ENCODE results near the gene L3MBTL4.

L3MBTL4 gene

GRCh38 chr18:5951515-5952091 is 463.1 kb downstream of the L3MBTL4 start:
- no peak for TF ChIP-seq CTCF (IDR thresholded peaks at IDR 0.05; ENCODE audit: low read depth, low read length)
- no peaks in the 10 kb centered on the region for H3K36me3 ChIP-seq
- H3K9me3 ChIP-seq, result no peaks in the 10 kb centered on the region
- H3K4me3 ChIP-seq (ENCODE audit: low read depth, low read length), result no peak overlapping the region
- H3K27me3 ChIP-seq, result no peaks in the 10 kb centered on the region
- no peaks in the 10 kb centered on the region for H3K4me1 ChIP-seq
- DNase-seq, result no peak

GRCh38 chr18:5948781-5949180 is 465.9 kb downstream of the L3MBTL4 start:
- TF ChIP-seq CTCF (IDR thresholded peaks at IDR 0.05; ENCODE audit: low read depth, low read length), result no peak
- H3K9me3 ChIP-seq, result no peaks in the 10 kb centered on the region
- no peaks in the 10 kb centered on the region for H3K27me3 ChIP-seq
- no peaks in the 10 kb centered on the region for H3K36me3 ChIP-seq
- H3K4me3 ChIP-seq (ENCODE audit: low read depth, low read length), result no peak overlapping the region
- DNase-seq, result no peak
- H3K4me1 ChIP-seq, result no peaks in the 10 kb centered on the region

- Histone ChIP-seq H3K27me3 (no peaks in the 10 kb centered on the region), H3K9me3 (no peaks in the 10 kb centered on the region), H3K36me3 (no peaks in the 10 kb centered on the region), H3K4me3 (ENCODE audit: low read depth, low read length) (no peak overlapping the region), H3K4me1 (no peaks in the 10 kb centered on the region)
- no peak for TF ChIP-seq CTCF (IDR thresholded peaks at IDR 0.05; ENCODE audit: low read depth, low read length)
- no peak for DNase-seq
Measured at GRCh38 chr18:5948237-5948636, 466.5 kb downstream of the L3MBTL4 start.

GRCh38 chr18:5944448-5944847 is 470.3 kb downstream of the L3MBTL4 start:
- H3K27me3 ChIP-seq, result no peaks in the 10 kb centered on the region
- no peak overlapping the region for H3K4me3 ChIP-seq (ENCODE audit: low read depth, low read length)
- no peaks in the 10 kb centered on the region for H3K4me1 ChIP-seq
- no peaks in the 10 kb centered on the region for H3K36me3 ChIP-seq
- DNase-seq, result no peak
- no peaks in the 10 kb centered on the region for H3K9me3 ChIP-seq
- TF ChIP-seq CTCF (IDR thresholded peaks at IDR 0.05; ENCODE audit: low read depth, low read length), result no peak

- Histone ChIP-seq H3K36me3 (no peaks in the 10 kb centered on the region), H3K4me3 (ENCODE audit: low read depth, low read length) (no peak overlapping the region), H3K27me3 (no peaks in the 10 kb centered on the region), H3K4me1 (no peaks in the 10 kb centered on the region), H3K9me3 (no peaks in the 10 kb centered on the region)
- no peak for DNase-seq
- no peak for TF ChIP-seq CTCF (IDR thresholded peaks at IDR 0.05; ENCODE audit: low read depth, low read length)
Measured at GRCh38 chr18:5943514-5943913, 471.2 kb downstream of the L3MBTL4 start.

GRCh38 chr18:5942591-5942990 is 472.1 kb downstream of the L3MBTL4 start:
- DNase-seq, result no peak
- Histone ChIP-seq H3K36me3 (no peaks in the 10 kb centered on the region), H3K9me3 (no peaks in the 10 kb centered on the region), H3K27me3 (no peaks in the 10 kb centered on the region), H3K4me3 (ENCODE audit: low read depth, low read length) (no peak overlapping the region), H3K4me1 (no peaks in the 10 kb centered on the region)
- TF ChIP-seq CTCF (IDR thresholded peaks at IDR 0.05; ENCODE audit: low read depth, low read length), result no peak
